ENCODE data around the gene ISY1.

DNA sequence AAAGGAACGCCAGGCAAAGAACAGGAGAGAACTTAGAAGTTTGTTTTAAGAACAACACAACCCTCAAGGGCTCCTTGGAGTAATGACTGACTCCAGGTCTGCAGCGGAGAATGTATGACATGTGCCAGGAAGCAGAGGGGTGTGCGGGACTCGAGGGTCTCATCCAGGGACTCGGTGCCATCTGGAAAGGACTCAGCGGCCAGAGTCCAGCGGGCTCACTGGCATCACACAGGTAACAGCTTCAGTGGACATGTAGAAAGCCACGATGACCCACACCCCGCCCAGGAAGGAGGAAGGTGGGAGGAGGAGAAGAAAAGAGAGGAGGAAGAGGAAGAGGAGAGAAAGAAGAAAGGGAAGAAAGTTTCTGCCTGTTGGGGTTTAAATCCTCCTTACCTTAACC lies 78.8 kb downstream of the ISY1 start:
- TF ChIP-seq, protein P1, sequence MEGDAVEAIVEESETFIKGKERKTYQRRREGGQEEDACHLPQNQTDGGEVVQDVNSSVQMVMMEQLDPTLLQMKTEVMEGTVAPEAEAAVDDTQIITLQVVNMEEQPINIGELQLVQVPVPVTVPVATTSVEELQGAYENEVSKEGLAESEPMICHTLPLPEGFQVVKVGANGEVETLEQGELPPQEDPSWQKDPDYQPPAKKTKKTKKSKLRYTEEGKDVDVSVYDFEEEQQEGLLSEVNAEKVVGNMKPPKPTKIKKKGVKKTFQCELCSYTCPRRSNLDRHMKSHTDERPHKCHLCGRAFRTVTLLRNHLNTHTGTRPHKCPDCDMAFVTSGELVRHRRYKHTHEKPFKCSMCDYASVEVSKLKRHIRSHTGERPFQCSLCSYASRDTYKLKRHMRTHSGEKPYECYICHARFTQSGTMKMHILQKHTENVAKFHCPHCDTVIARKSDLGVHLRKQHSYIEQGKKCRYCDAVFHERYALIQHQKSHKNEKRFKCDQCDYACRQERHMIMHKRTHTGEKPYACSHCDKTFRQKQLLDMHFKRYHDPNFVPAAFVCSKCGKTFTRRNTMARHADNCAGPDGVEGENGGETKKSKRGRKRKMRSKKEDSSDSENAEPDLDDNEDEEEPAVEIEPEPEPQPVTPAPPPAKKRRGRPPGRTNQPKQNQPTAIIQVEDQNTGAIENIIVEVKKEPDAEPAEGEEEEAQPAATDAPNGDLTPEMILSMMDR (conservative IDR thresholded peaks at IDR 0.05), result no peak
- TF ChIP-seq EZH2 (IDR thresholded peaks at IDR 0.05; ENCODE audit: low read depth), result no peak
